Stimulated activated CD4-positive, alpha-beta T cell treated with anti-CD3 and anti-CD28 coated beads, Interleukin-1b, Interleukin-23, amount 100 ng/mL, for 48 hours (primary cell): ENCODE data around the gene CYTH1.
A peak's percentile ranks its signal among the peaks of the same experiment; 100 is the strongest.

Experiments
- DNase-seq: peaks from one replicate; pipeline ENCODE4 v3.0.0-alpha.2; 2020

Gene CYTH1

GRCh38 chr17:78781893-78782304 is at the start of gene CYTH1:
CYTH1 (minus strand) TSS chr17:78782273; CDS start chr17:78782223, 50 bp downstream.
- no peak for DNase-seq

- no peak for DNase-seq
Observed at GRCh38 chr17:78829477-78829876, 47.4 kb upstream of the CYTH1 start.

- peak; percentile 18 for DNase-seq
Observed at GRCh38 chr17:78828470-78829185, 46.6 kb upstream of the CYTH1 start.

GRCh38 chr17:78826836-78827509 is 44.9 kb upstream of the CYTH1 start:
- no peak for DNase-seq

- DNase-seq, result no peak
Observed at GRCh38 chr17:78826421-78826820, 44.3 kb upstream of the CYTH1 start.

- no peak for DNase-seq
Observed at GRCh38 chr17:78825696-78826095, 43.6 kb upstream of the CYTH1 start.

- no peak for DNase-seq
Observed at GRCh38 chr17:78824240-78824639, 42.2 kb upstream of the CYTH1 start.

- DNase-seq, result no peak
Observed at GRCh38 chr17:78823282-78824046, 41.4 kb upstream of the CYTH1 start.

- DNase-seq, result no peak
Observed at GRCh38 chr17:78822552-78822951, 40.5 kb upstream of the CYTH1 start.

- no peak for DNase-seq
Observed at GRCh38 chr17:78821961-78822360, 39.9 kb upstream of the CYTH1 start.

- DNase-seq, result no peak
Observed at GRCh38 chr17:78820841-78821240, 38.8 kb upstream of the CYTH1 start.

- no peak for DNase-seq
Observed at GRCh38 chr17:78819806-78820792, 38.0 kb upstream of the CYTH1 start.

GRCh38 chr17:78819402-78819801 is 37.3 kb upstream of the CYTH1 start:
- no peak for DNase-seq

GRCh38 chr17:78818932-78819331 is 36.9 kb upstream of the CYTH1 start:
- DNase-seq, result no peak

GRCh38 chr17:78818152-78818846 is 36.2 kb upstream of the CYTH1 start:
- no peak for DNase-seq

GRCh38 chr17:78817123-78817522 is 35.0 kb upstream of the CYTH1 start:
- peak; percentile 78 for DNase-seq

GRCh38 chr17:78815696-78816095 is 33.6 kb upstream of the CYTH1 start:
- DNase-seq, result no peak

GRCh38 chr17:78812855-78813254 is 30.8 kb upstream of the CYTH1 start:
- no peak for DNase-seq

GRCh38 chr17:78808163-78808562 is 26.1 kb upstream of the CYTH1 start:
- DNase-seq, result no peak

GRCh38 chr17:78806451-78806850 is 24.4 kb upstream of the CYTH1 start:
- DNase-seq, result peak; percentile 58

- peak; percentile 74 for DNase-seq
Observed at GRCh38 chr17:78805301-78805700, 23.2 kb upstream of the CYTH1 start.

GRCh38 chr17:78804777-78805176 is 22.7 kb upstream of the CYTH1 start:
- peak; percentile 34 for DNase-seq
